Adipocyte (in vitro differentiated cells): ENCODE measurements around the gene KLF13.

Experiments used
- DNase-seq: peaks from one replicate; pipeline ENCODE4 v3.0.0-alpha.2; 2015; ENCODE audit warnings: low read depth
- H3K27me3 ChIP-seq: replicated peaks from 2 replicates; pipeline ENCODE4 v1.7.0; 2013; ENCODE audit warnings: mild to moderate bottlenecking, low read length, moderate library complexity; ENCODE audit not compliant: control insufficient read depth, insufficient read depth
- H3K36me3 ChIP-seq: 2 replicates; pipeline ENCODE4 v1.7.0; 2013; ENCODE audit warnings: low read length, mild to moderate bottlenecking, moderate library complexity; ENCODE audit not compliant: control insufficient read depth, insufficient read depth, severe bottlenecking
- H3K4me1 ChIP-seq: 2 replicates; pipeline ENCODE4 v1.7.0; 2013; ENCODE audit warnings: mild to moderate bottlenecking, low read length, moderate library complexity; ENCODE audit not compliant: control insufficient read depth, insufficient read depth
- H3K4me3 ChIP-seq: 2 replicates; pipeline ENCODE4 v1.7.0; 2013; ENCODE audit warnings: mild to moderate bottlenecking, low read length, moderate library complexity
- H3K9ac ChIP-seq: 2 replicates; pipeline ENCODE4 v1.7.0; 2013; ENCODE audit warnings: mild to moderate bottlenecking, low read length, moderate library complexity
- H3K9me3 ChIP-seq: 2 replicates; pipeline ENCODE4 v1.7.0; 2013; ENCODE audit warnings: mild to moderate bottlenecking, low read length, moderate library complexity; ENCODE audit not compliant: control insufficient read depth

The KLF13 gene

GRCh38 chr15:31393444-31394091 is 66.9 kb downstream of the KLF13 start:
- DNase-seq: no peak
- Histone ChIP-seq H3K9ac (no peak overlapping the region), H3K4me1 (peaks cover 13% of the 10 kb centered on the region), H3K9me3 (no peaks in the 10 kb centered on the region), H3K4me3 (no peak overlapping the region), H3K36me3 (no peaks in the 10 kb centered on the region), H3K27me3 (no peaks in the 10 kb centered on the region)

GRCh38 chr15:31396881-31397560 is 70.4 kb downstream of the KLF13 start:
- Histone ChIP-seq H3K27me3 (no peaks in the 10 kb centered on the region), H3K4me1 (peaks cover 28% of the 10 kb centered on the region), H3K9ac (peak overlapping the region; percentile 51), H3K9me3 (no peaks in the 10 kb centered on the region), H3K36me3 (no peaks in the 10 kb centered on the region), H3K4me3 (peak overlapping the region; percentile 46)
- DNase-seq: peak; percentile 67

- H3K36me3 ChIP-seq: no peaks in the 10 kb centered on the region
- peak overlapping the region; percentile 32 for H3K9ac ChIP-seq
- DNase-seq: no peak
Measured at GRCh38 chr15:31397851-31398661, 71.4 kb downstream of the KLF13 start.

GRCh38 chr15:31398677-31399301 is 72.2 kb downstream of the KLF13 start:
- no peak overlapping the region for H3K9ac ChIP-seq
- DNase-seq: no peak
- H3K9me3 ChIP-seq: no peaks in the 10 kb centered on the region
- no peaks in the 10 kb centered on the region for H3K36me3 ChIP-seq
- no peak overlapping the region for H3K4me3 ChIP-seq
- H3K27me3 ChIP-seq: no peaks in the 10 kb centered on the region
- H3K4me1 ChIP-seq: peaks cover 45% of the 10 kb centered on the region

More at GRCh38 chr15:31397851-31398661, 71.4 kb downstream of the KLF13 start:
- Histone ChIP-seq H3K27me3 (no peaks in the 10 kb centered on the region), H3K4me3 (no peak overlapping the region), H3K9me3 (no peaks in the 10 kb centered on the region), H3K4me1 (peaks cover 38% of the 10 kb centered on the region)

- Histone ChIP-seq H3K4me1 (peaks cover 49% of the 10 kb centered on the region), H3K4me3 (no peak overlapping the region), H3K9ac (no peak overlapping the region), H3K27me3 (no peaks in the 10 kb centered on the region), H3K36me3 (no peaks in the 10 kb centered on the region), H3K9me3 (no peaks in the 10 kb centered on the region)
- DNase-seq: no peak
Measured at GRCh38 chr15:31399544-31400171, 73.0 kb downstream of the KLF13 start.

- H3K9me3 ChIP-seq: no peaks in the 10 kb centered on the region
- no peak for DNase-seq
- H3K4me3 ChIP-seq: no peak overlapping the region
- H3K9ac ChIP-seq: peak overlapping the region; percentile 20
- no peaks in the 10 kb centered on the region for H3K27me3 ChIP-seq
- H3K4me1 ChIP-seq: peaks cover 49% of the 10 kb centered on the region
- H3K36me3 ChIP-seq: no peaks in the 10 kb centered on the region
Measured at GRCh38 chr15:31400222-31400927, 73.7 kb downstream of the KLF13 start.

GRCh38 chr15:31401282-31401681 is 74.6 kb downstream of the KLF13 start:
- Histone ChIP-seq H3K9me3 (no peaks in the 10 kb centered on the region), H3K27me3 (no peaks in the 10 kb centered on the region), H3K36me3 (no peaks in the 10 kb centered on the region), H3K9ac (no peak overlapping the region), H3K4me1 (peaks cover 49% of the 10 kb centered on the region), H3K4me3 (no peak overlapping the region)
- no peak for DNase-seq

GRCh38 chr15:31402003-31402402 is 75.4 kb downstream of the KLF13 start:
- Histone ChIP-seq H3K4me1 (peaks cover 43% of the 10 kb centered on the region), H3K9ac (peak overlapping the region; percentile 66)
- no peak for DNase-seq

GRCh38 chr15:31402511-31403056 is 75.9 kb downstream of the KLF13 start:
- H3K4me1 ChIP-seq: peaks cover 39% of the 10 kb centered on the region
- H3K4me3 ChIP-seq: no peak overlapping the region
- no peaks in the 10 kb centered on the region for H3K9me3 ChIP-seq
- DNase-seq: no peak
- H3K36me3 ChIP-seq: no peaks in the 10 kb centered on the region
- no peaks in the 10 kb centered on the region for H3K27me3 ChIP-seq
- peak overlapping the region; percentile 66 for H3K9ac ChIP-seq

More at GRCh38 chr15:31402003-31402402, 75.4 kb downstream of the KLF13 start:
- Histone ChIP-seq H3K27me3 (no peaks in the 10 kb centered on the region), H3K4me3 (no peak overlapping the region), H3K36me3 (no peaks in the 10 kb centered on the region), H3K9me3 (no peaks in the 10 kb centered on the region)

- Histone ChIP-seq H3K4me1 (peaks cover 38% of the 10 kb centered on the region), H3K4me3 (no peak overlapping the region), H3K27me3 (no peaks in the 10 kb centered on the region), H3K36me3 (no peaks in the 10 kb centered on the region), H3K9ac (peak overlapping the region; percentile 59), H3K9me3 (no peaks in the 10 kb centered on the region)
- no peak for DNase-seq
Measured at GRCh38 chr15:31403096-31403495, 76.5 kb downstream of the KLF13 start.
